Measurements from ENCODE around the gene PTPRN2.
"Not testable (repeated sequence)": the region's sequence is repeated elsewhere in the genome, so short reads cannot be mapped to it uniquely, and the experiment has no call there.

Gene PTPRN2

DNA sequence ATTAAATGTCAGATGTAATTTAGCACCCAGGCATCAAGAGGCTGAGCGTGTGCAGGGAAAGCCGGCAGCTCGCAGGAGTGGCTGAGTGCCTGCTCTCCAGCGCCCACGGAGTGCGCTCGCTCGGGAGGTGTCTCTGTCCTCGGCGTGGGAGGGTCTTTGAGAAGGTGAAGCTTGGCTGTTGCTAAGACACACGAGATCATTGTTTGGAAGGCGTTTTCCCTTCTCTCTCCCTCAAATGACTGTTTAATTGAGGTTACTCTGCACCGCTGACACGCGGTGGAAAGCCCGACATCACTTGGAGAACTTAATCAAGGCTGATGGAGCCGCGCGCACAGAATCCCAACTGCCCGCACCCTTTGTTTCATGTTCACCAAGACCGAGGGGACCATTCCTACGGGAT lies 836.2 kb downstream of the PTPRN2 start:
- no peak for DNase-seq (ENCODE audit: low spot score)

- DNase-seq (ENCODE audit: low spot score), result no peak
Measured at GRCh38 chr7:157750291-157750690, 837.3 kb downstream of the PTPRN2 start.

- no peak for DNase-seq (ENCODE audit: low spot score)
Measured at GRCh38 chr7:157745721-157746709, 841.6 kb downstream of the PTPRN2 start.

DNA sequence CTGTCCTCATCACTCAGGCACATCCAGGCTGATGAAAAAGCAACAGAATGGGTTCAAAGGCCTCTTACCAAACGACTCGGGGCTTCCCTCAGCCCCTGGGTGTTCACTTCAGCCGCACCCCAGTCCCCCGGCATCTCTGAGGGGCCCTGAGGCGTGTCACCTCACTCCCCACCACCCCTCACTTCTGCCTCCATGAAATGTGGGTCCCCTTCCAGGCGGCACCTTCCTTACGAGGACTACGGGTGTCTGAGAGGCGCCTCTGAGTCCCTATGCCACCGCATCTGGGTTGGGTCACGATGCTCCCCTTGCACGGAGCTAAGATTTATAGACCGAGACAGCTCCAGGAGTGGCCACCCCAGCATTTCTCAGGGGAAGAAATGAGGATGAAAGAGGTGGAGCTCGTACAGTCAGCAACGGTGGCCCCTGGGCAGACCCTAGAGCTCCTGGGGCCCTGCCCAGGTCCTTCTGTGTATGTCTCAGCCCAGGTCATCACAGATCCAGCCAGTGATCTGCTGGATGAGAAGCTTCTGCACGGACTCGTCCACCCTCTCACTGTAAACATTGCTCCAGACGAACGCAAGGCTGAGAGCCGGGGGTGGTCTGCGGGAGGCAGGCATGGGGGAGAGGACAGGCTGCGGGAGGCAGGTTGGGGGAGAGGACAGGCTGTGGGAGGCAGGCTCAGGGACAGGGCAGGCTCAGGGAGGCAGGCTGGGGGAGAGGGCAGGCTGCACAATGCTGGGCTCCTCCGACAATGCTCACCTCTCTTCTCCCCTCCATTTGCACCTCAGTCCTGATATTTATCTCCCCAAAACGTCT lies 842.6 kb downstream of the PTPRN2 start:
- DNase-seq (ENCODE audit: low spot score), result no peak

DNA sequence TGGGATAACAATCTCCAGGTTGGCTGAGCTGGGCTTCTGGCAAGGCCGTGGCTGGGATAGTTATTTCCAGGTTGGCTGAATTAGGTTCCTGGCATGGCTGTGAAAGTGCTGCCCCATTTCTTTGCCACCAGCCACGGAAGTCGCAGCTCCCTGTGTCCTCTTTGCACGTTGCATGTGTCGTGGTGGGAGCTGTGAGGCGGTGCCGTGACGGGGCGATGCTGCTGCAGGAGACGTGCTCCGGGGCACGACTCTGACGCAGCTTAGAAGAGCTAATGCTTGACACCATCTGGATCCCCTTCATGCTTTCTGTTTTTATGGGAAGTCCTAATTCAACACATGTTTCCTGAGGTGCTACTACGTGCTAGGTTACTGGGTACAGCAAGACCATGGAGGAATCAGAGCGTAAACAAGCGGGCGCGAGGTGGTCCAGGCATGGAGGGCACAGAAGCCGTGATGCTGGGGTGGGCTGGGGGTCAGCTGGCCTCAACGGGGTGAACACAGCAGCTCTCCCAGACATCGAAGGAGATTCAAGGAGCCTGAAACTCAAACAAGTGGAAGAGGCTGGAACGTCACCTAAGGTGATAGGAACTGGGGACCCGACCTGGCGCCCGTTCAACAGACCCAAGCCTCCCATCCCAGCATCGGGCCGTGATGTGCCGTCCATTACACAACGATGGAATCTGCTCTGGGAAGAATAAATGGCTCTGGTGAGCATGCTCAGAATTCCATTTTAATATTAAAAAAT lies 843.7 kb downstream of the PTPRN2 start:
- DNase-seq (ENCODE audit: low spot score), result no peak

GRCh38 chr7:157740251-157740798 lies 847.3 kb downstream of the PTPRN2 start:
- DNase-seq (ENCODE audit: low spot score), result no peak

GRCh38 chr7:157739650-157740049 lies 848.0 kb downstream of the PTPRN2 start:
- DNase-seq (ENCODE audit: low spot score), result no peak

GRCh38 chr7:157739031-157739430 lies 848.6 kb downstream of the PTPRN2 start:
- DNase-seq (ENCODE audit: low spot score), result no peak

DNA sequence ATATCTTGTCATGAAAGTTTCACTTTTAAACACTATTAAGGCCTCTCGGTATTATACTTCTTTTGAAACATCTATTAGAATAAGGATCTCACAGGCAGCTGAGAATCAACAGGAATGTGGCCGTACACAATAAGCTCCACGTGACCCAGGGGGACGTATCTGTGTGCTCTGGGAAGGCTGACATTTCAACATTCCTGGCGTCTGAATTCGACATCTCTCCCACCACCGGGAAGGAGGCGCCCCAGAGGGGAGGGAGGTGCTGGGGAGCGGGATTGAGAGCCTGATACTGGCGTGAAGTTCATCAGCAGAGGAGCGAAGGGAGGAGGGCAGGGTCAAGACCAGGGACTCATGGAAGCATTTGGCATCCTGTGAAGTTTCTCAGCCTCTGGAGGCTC lies 849.6 kb downstream of the PTPRN2 start:
- DNase-seq (ENCODE audit: low spot score), result no peak

GRCh38 chr7:157737151-157738065 lies 850.2 kb downstream of the PTPRN2 start:
- DNase-seq (ENCODE audit: low spot score), result no peak

DNA sequence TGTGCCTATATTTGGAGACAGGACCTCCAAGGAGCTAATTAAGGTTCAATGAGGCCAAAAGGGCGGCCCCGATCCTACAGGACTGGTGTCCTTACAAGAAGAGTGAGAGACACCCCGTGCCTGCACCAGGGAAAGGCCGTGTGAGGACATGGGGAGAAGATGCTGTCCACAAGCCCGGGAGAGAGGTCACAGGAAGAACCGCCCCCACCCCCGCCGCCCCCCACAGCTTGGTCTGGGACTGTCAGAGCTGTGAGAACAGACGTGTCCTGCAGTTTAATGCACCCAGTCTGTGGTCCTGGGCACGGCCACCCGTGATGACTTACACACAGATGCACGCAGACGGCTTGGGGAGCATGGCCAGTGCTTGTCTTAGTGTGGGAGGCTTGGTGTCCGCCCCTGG lies 851.3 kb downstream of the PTPRN2 start:
- no peak for DNase-seq (ENCODE audit: low spot score)

GRCh38 chr7:157735826-157736225 lies 851.8 kb downstream of the PTPRN2 start:
- no peak for DNase-seq (ENCODE audit: low spot score)

- DNase-seq (ENCODE audit: low spot score), result no peak
Measured at GRCh38 chr7:157734676-157735640, 852.7 kb downstream of the PTPRN2 start.

DNA sequence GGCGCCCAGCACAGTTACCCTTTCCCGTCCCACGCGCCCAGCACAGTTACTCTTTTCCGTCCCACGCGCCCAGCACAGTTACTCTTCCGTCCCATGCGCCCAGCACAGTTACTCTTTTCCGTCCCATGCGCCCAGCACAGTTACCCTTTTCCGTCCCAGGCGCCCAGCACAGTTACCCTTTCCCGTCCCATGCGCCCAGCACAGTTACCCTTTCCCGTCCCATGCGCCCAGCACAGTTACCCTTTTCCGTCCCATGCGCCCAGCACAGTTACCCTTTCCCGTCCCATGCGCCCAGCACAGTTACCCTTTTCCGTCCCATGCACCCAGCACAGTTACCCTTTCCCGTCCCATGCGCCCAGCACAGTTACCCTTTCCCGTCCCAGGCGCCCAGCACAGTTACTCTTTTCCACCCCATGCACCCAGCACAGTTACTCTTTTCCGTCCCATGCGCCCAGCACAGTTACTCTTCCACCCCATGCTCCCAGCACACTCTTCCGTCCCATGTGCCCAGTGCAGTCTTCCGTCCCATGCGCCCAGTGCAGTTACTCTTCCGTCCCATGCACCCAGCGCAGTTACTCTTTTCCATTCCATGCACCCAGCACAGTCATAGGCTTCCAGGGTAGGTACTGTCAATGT lies 853.7 kb downstream of the PTPRN2 start:
- DNase-seq (ENCODE audit: low spot score), result not testable (repeated sequence)

DNA sequence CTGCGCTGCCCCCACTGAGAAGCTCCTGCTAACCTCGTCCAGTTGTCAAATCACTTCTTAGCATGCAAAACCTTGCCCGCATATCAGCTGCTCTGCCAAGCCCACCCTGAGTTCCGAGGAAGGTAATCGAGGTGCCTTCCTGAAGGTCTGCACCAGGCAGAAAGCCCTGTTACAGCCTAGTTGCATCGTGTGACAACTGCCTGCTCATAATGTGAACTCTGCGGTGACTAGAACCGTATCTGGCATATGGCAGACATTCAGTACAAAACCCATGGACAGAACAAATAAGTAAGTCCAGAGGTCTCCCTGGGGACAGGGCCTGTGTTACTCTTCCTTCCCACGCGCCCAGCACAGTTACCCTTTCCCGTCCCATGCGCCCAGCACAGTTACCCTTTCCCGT lies 856.5 kb downstream of the PTPRN2 start:
- no peak for DNase-seq (ENCODE audit: low spot score)

GRCh38 chr7:157730614-157731013 lies 857.0 kb downstream of the PTPRN2 start:
- no peak for DNase-seq (ENCODE audit: low spot score)

DNA sequence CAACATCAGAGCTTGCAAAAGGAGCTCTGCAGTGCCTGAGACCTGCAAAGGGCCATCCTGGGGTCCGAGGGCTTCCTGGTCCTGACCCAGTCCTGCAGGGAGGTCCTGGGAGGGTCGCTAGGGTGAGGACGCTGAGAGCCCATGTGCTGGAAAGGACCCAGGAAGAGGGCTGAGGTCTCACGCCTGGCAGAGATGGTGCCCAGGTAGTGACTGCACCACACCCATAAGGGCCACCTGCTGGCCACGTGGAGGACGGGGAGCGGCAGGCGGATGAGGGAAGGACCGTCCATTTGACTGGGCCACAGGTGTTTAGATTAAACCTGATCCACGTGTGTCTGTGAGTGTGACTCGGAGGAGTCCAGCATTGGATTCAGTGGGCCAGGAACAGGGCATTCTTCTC lies 858.1 kb downstream of the PTPRN2 start:
- no peak for DNase-seq (ENCODE audit: low spot score)

DNA sequence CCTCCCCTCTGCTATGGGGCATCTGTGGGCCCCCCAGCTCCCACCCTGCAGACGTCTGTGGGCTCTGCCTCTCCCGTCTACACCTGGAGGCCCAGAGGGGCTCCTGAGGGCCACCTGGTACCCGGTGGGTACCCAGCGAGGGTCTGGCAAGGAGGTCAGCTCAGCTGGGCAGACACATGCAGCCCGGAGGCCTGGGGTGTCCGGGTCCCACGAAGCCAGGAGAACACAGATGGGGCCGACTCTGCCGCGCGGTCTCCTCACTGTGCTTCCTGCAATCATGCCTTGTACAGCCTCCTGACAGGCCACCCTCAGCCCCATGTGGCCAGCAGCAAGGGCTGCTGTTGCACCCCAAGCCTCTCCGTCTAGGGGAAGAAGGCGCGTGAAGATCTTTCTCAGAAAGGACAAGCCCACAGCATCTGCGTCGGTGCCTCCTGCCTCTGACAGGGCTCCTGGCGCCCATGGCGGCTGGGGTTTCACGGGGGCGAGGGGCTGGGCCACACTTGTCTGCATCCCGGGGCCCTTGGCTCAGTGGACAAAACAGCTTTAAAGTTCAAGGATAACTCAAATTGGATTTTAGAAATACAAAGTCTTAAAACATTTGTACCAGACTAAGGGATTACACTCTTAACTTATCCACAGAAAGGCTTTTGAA lies 859.5 kb downstream of the PTPRN2 start:
- no peak for DNase-seq (ENCODE audit: low spot score)

- DNase-seq (ENCODE audit: low spot score), result no peak
Measured at GRCh38 chr7:157726764-157727163, 860.9 kb downstream of the PTPRN2 start.
